ENCODE measurements around the gene SPEF2. TPM values are rescaled to one million over a fixed set of nuclear protein-coding genes. Genes with fewer than 3 reads are reported as not detected.

The SPEF2 gene
- total and polyA plus RNA-seq, 8 donors = 4.1 to 11.8 (median 6.2) TPM

DNA sequence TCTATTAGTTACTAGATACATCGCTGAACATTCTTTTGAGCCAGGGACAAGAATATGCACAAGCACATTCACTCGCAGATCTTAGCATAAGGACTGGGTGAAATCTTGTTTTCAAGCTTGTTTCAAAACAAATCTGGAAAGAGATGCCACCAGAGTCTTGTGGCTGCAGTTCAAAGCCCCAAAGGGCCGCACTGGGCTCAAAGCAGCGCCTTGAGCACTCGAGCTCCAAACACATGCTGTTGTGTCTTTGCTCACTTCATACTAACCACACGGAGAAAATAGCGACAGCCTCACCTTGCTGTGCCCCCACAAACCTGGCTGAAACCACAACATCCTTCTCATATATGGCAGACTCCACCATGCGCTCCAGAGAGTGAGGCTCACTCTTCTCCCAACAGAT lies 204.8 kb downstream of the SPEF2 start:
- 79 to 86% methylated on average over 8 of the region's 8 CpGs for WGBS, 2 donors
- no peaks in the 10 kb centered on the region for H3K27me3 ChIP-seq
- ATAC-seq (no peak), DNase-seq (no peak), FAIRE-seq (no peak)
- no peaks in the 10 kb centered on the region for H3K4me1 ChIP-seq
- no peaks in the 10 kb centered on the region for H3K36me3 ChIP-seq
- H3K9me3 ChIP-seq = no peaks in the 10 kb centered on the region
- no peak for TF ChIP-seq CTCF (IDR thresholded peaks at IDR 0.05)
- intact Hi-C loops (cut with DNase I) = no loop called here
- H3K27ac ChIP-seq = no peak overlapping the region
- no peak overlapping the region for H3K4me3 ChIP-seq

- Histone ChIP-seq H3K9me3 (no peaks in the 10 kb centered on the region), H3K4me3 (no peak overlapping the region), H3K27me3 (no peaks in the 10 kb centered on the region), H3K27ac (no peak overlapping the region), H3K36me3 (no peaks in the 10 kb centered on the region), H3K4me1 (no peaks in the 10 kb centered on the region)
- DNase-seq = no peak
- no peak for TF ChIP-seq CTCF (IDR thresholded peaks at IDR 0.05)
- intact Hi-C loops (cut with DNase I) = no loop called here
- no peak for FAIRE-seq
- ATAC-seq = no peak
- 59 to 80% methylated on average over 7 of the region's 7 CpGs for WGBS, 2 donors
Measured at GRCh38 chr5:35823347-35824098, 205.9 kb downstream of the SPEF2 start.

DNA sequence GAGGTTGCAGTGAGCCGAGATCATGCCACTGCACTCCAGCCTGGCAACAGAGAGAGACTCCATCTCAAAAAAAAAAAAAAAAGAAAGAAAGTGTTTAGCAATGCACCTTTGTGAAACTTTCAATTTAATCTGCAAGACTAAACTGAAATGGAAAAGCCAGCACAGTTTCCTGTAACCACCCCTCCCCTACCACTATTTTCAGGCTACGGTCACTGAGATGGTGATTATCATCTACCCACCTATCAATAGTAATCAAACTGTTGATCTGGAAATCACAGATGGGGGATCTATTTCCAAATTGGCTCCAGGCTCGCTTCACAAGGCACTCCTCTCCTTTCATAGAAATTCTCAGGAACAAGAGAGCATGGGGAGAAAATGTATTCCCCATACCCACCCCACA lies 208.4 kb downstream of the SPEF2 start:
- Histone ChIP-seq H3K4me1 (no peaks in the 10 kb centered on the region), H3K27ac (no peak overlapping the region), H3K36me3 (no peaks in the 10 kb centered on the region), H3K9me3 (no peaks in the 10 kb centered on the region), H3K4me3 (no peak overlapping the region), H3K27me3 (no peaks in the 10 kb centered on the region)
- no peak for DNase-seq
- ATAC-seq = no peak
- no peak for FAIRE-seq
- intact Hi-C loops (cut with DNase I) = no loop called here
- no peak for TF ChIP-seq CTCF (IDR thresholded peaks at IDR 0.05)
- 69 to 84% methylated on average over 2 to 3 of the region's 3 CpGs for WGBS, 2 donors

DNA sequence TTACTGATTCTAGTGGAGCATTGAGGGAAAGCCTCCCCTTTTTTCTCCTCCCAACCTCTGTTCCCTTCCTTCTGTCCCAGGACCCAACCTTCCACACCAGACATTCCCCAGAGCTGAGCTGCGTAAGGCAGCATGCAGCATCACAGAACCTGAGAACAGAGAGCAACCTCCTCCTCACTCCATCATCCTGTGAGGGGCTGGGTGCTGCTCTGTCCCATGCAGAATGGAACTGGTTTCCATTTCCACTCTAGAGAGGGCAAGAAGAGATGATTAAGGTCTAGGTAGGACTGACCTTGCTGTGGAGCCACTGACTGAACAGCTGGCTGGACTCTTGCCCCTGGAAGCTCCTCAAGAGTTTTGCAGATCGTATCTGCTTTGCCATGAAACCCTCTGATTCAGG lies 208.9 kb downstream of the SPEF2 start:
- Histone ChIP-seq H3K36me3 (no peaks in the 10 kb centered on the region), H3K4me3 (no peak overlapping the region), H3K27ac (no peak overlapping the region), H3K27me3 (no peaks in the 10 kb centered on the region), H3K9me3 (no peaks in the 10 kb centered on the region), H3K4me1 (no peaks in the 10 kb centered on the region)
- ATAC-seq (no peak), DNase-seq (no peak), FAIRE-seq (no peak)
- 66 to 80% methylated on average over 2 of the region's 2 CpGs for WGBS, 2 donors
- intact Hi-C loops (cut with DNase I) = no loop called here
- TF ChIP-seq CTCF (IDR thresholded peaks at IDR 0.05) = no peak

- H3K4me3 ChIP-seq = no peak overlapping the region
- 80 to 86% methylated on average over 4 of the region's 4 CpGs for WGBS, 2 donors
- ATAC-seq = no peak
- no peaks in the 10 kb centered on the region for H3K9me3 ChIP-seq
- H3K4me1 ChIP-seq = no peaks in the 10 kb centered on the region
- H3K27me3 ChIP-seq = no peaks in the 10 kb centered on the region
- intact Hi-C loops (cut with DNase I) = no loop called here
- FAIRE-seq = no peak
- H3K36me3 ChIP-seq = no peaks in the 10 kb centered on the region
- no peak for DNase-seq
- H3K27ac ChIP-seq = no peak overlapping the region
- no peak for TF ChIP-seq CTCF (IDR thresholded peaks at IDR 0.05)
Measured at GRCh38 chr5:35828082-35828598, 210.5 kb downstream of the SPEF2 start.

Data from pancreas (tissue), 10 donors.